NCI-H2227 (cell line): Measurements from ENCODE around the gene PGF.
"Not testable (repeated sequence)": the region's sequence is repeated elsewhere in the genome, so short reads cannot be mapped to it uniquely, and the experiment has no call there.

Source experiments
- DNase-seq: peaks from one replicate; lab custom pipeline; 2025; ENCODE audit not compliant: unreplicated experiment; lab: John Stamatoyannopoulos, UW

Gene PGF

DNA sequence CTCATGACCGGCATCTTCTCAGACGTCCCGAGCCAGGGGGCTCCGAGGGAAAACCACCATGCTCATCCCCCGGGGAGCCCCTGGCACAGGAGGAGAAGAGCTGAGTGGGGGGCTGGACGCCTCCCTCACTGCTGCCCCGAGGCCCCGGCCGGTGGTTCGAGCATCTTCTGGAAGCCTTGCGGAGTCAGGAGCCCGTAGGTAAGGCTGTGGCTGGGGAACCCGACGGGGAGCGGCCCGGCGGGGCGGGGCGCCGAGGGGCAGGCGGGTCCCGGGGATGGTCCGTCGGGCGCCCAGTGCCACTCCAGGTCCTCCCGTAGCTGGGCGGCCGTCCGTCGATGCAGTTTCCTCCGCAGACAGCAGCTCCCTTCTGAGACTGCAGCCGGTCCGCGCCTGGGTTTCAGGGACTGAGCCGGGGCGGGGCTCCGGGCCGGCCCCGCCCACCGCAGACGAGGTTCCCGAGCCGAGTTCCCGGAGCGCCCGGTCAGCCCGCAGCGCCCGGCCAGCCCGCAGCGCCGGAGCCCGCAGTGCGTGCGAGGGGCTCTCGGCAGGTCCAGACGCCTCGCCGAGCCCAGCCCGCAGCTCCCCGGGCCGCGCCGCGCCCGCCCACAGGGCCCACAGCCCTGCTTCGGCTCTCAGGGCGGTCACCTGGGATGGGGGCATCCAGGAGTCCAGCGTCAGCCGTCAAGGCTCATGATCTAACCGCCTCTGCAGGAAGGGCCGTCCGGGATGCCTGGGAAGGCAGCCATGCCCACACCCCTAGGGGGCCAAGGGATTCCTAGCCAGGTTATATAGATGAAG lies at the start of gene PGF:
Gene PGF, minus strand, starts transcription at position 369 of the 798 bp plus-strand sequence. Its CDS starts 355 bp downstream, at position 14.
- DNase-seq: peak; percentile 71

DNA sequence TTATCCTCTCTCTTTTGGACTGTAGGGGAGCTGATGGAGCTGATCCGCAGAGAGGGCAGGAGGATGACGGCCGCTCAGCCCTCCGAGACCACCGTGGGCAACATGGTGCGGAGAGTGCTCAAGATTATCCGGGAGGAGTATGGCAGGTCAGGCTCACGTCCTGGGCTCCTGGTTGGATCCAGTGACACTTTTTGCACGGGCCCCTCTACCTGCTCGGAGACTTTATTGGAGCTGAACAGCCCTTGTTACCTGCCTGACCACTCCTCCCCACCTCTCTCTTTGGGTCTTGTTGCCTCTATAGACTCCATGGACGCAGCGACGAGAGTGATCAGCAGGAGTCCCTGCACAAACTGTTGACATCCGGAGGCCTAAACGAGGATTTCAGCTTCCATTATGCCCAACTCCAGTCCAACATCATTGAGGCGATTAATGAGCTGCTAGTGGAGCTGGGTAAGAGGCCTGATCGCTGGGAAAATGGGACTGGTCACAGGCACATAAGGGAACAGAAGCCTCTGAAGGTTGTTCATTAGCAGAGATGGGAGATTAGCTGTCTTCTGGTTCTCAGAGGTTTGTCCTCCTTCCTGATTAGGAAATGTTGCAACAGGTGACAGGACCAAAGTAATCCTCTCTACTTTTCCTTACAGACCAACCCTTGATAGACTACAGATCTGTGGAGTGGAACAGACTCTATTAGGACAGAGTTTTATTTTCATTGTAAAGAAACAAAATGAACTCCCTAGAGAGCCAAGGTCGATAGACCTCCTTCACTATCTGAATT lies 48.0 kb upstream of the PGF start:
- no peak for DNase-seq

DNA sequence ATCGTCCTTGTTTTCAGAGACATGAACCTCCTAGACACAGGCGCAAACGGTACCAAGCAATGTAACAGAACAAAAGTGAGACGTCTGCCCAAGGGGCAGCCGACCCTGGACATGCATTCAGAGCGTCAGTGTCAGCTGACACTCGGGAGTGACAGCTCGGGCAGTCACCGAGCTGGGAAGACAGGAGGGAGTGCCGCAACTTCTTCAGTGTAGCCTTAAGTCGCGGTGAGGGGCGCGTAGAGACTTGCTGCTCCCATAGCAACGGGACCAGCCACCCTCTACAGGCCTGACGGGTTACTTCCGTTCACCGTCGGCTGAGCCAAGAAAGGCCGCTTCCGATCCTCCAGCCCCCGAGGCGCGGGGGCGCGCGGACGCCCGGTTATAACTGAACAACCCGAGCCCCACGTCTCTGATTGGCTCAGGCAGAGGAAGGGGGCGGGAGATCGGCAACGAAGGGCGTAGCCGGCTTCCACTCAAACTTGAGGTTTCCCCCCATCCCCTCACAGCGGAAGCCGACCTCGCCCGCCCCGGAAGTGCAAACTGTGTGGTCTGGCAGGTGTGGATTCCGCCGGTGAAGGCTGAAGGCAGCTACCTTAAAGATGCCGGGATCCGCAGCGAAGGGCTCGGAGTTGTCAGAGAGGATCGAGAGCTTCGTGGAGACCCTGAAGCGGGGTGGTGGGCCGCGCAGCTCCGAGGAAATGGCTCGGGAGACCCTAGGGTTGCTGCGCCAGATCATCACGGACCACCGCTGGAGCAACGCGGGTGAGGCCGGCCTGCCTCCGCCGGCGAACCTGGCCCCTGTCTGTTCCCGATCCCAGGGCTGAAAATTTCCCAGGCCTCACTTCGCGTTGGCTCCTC lies 47.2 kb upstream of the PGF start, which contains the start of gene EIF2B2:
Gene EIF2B2, plus strand, starts transcription at position 530 of the 858 bp plus-strand sequence. Its CDS starts 70 bp downstream, at position 600.
- peak; percentile 98 for DNase-seq

DNA sequence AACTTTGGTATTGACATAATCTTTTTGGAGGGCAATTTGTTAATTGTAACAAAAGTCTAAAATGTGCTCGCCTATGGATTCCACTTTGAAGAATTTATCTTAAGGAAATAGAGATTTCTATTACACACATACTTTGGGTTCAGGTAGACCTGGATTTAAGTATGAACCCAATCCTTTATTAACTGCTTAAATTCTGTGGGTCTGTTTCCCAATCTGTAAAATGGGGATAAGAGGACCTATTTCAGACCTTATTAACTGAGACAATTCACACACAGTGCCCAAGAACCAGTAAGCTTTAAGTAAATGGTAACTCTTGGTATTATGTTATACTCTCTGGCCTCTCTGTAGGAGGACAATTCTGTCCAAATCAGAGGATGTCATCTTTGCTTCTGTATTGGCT lies 46.5 kb upstream of the PGF start:
- DNase-seq: no peak

DNA sequence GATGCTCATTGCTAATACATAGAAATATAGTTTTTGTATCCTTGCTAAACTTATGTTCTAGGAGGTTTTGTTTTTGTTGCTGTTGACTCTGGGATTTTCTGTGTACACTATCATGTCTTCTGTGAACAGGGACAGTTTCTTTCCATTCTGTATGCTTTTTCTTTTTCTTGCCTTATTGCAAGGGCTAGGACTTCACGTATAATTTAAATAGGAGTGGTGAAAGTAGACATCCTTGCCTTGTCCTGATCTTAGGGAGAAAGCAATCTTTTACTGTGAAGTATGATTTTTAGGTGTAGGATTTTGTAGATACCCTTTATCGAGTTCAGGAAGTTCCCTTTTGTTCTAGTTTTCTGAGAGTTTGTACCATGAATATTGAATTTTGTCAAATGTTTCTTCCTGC lies 45.9 kb upstream of the PGF start:
- no peak for DNase-seq

DNA sequence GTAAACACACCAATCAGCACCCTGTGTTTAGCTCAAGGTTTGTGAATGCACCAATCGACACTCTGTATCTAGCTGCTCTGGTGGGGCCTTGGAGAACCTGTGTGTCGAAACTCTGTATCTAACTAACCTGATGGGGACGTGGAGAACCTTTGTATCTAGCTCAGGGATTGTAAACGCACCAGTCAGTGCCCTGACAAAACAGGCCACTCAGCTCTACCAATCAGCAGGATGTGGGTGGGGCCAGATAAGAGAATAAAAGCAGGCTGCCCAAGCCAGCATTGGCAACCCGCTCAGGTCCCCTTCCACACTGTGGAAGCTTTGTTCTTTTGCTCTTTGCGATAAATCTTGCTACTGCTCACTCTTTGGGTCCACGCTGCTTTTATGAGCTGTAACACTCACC lies 40.4 kb upstream of the PGF start:
- not testable (repeated sequence) for DNase-seq

DNA sequence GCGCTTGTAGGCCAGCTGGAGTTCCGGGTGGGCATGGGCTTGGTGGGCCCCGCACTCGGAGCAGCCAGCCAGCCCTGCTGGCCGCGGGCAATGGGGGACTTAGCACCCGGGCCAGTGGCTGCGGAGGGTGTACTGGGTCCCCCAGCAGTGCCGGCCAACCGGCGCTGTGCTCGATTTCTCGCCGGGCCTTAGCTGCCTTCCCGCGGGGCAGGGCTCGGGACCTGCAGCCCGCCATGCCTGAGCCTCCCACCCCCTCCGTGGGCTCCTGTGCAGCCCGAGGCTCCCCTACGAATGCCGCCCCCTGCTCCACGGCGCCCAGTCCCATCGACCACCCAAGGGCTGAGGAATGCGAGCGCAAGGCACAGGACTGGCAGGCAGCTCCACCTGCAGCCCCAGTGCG lies 38.8 kb upstream of the PGF start:
- DNase-seq: not testable (repeated sequence)

DNA sequence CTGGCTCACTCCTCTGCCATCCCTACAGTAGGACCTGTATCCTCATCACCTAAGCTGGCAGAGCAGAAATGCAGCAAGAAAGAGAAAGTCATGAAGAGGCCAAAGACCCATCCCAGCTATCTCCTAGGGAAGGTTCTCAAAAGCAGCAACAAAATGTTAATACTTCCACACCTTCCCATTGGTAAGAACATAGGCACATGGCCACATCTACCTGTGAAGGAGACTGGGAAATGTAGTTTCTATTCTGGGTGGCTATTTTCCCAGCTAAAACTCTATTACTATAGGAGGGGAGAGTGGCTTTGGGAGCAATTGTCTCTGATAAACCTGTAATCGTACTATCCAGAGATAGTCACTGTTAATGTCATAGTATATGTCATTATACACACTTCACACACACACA lies 33.6 kb upstream of the PGF start:
- DNase-seq: no peak

DNA sequence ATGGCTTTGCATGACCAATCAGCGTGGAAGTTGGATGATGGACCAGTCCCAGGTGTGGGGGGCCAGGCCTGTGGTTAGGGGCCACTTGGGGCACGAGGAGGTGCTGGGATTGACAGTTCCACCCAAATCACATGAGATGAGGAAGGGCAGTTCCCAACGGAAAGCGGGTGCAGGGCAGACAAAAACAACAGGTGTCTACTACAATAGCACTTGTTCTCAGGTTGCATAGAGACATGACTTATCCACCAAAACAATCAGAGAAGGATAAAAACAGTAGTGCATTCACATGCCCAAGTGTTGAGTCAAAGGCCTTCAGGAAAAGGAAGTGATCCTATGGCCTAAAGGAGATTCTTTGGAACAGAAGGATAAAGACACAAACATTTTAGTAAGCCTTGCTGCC lies 32.7 kb upstream of the PGF start:
- DNase-seq: no peak

DNA sequence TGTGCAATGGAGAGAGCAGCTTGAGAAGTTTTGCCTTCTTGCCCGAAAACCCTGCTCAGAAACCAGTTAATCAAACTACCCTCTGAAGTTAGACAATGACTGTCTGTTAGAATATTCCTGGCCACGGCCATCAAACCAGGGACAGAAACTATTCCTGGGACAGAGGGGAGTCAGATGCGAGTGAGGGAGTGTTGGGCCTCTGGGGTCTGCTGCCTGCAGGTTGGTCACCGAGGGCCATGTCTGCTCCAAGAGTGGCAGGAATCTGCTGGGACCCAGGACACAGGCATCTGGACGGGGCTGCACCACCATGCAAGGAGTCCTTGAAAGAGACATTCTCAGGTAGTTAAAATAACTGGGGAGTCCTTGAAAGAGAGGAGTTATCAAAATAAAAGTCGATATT lies 30.4 kb upstream of the PGF start:
- DNase-seq: no peak

DNA sequence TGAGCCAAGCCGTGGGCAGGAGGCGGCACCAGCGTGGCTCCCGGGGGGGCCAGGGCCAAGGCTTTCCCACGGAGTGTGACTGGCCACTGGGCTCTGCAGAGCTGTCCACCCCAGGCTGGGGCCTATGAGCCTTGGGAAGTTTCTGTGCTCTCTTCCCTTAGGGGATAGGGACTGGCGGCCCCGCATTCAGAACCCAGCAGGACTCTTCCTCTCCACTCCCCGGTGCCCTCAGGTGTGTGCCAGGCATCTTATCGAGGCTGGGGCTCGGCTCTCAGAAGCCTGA lies 29.6 kb upstream of the PGF start:
- DNase-seq: no peak

DNA sequence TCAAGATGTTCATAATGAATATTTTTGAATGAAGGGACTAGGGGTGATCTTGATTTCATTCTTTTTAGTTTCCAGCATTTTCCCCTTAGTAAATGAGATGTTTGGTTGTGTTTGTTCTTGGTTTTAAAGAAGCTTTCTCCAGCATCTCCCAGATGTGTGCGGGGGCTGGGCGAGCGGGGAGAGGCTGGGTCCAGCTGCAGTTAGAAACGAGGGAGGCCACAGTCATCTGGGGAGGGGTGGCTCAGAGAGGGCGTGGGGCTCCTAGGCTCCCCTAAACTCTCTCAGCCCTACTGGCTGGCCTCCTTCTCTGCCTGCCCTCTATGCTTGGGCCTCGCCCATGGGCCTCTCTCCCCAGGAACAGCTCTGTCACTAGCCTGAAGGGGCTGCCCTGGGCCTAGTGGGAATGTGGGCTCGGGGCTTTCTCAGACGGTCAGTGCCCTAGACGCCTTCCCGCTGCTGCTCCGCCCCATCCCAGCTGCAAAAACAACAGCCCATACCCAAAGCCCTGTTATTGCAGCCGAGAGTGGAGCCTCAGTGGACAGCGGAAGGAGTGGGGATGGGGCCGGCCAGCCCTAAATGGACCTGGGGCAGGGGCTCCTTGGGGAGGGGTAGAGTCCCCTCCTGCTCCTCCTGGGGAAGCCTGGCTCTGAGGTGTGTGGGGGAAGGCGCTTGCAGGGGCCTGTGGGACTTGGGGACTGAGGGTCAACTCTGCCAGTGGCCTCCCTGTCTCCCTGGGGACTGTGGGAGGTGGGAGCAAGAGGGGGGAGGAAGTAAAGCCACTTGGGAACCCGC lies 29.0 kb upstream of the PGF start:
- no peak for DNase-seq

DNA sequence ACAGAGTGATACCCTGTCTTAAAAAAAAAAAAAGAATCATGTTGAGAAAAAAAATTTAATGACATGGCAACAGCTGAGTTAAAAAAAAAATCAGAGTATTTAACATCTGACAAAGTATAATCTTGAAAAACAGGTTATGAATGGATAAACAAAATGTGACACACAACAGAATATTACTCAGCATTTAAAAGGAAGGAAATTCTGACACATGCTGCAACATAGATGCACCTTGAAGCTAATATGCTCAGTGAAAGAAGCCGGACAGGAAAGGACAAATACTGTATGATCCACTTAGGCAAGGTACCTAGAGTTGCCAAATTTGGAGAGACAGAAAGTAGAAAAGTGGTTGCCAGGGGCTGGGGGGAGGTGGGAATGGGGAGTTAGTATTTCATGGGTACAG lies 27.9 kb upstream of the PGF start:
- no peak for DNase-seq

DNA sequence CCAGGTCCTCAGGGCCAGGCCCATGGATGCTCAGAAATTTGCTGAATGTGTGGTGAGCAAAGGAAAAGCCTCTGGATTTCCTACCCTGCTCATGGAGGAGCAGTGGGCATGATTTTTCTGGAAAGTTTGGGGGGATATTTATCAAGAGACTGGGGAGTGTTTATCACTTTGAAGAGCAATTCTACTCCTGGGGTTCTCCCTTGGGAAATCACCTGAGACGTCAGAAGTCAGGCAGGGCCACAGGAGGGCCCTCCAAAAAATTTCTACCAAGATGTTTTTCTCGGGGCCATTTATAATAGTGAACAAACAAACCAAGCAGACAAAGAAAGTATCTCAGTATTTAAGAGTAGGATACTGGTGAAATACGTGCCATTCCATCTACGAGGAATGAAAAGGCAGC lies 27.3 kb upstream of the PGF start:
- no peak for DNase-seq

DNA sequence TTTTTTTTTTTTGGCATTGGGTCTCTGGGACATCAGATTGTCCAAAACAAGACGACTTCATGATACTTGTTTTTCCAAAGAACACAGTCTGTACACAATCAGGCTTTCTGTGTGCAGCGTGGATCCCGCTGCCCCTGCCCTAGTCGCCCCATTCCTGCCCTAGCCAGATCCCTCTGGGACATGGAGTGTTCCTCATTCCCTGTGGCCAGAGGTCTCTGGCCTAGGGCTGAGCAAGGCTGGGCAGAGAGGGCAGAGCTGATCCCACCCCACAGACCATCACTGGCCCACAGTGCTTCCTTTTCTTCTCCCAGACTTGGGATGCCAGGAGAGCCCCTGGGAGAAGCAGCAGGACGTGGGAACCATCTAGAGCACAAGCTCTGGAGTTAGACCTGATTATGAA lies 26.4 kb upstream of the PGF start:
- DNase-seq: no peak

DNA sequence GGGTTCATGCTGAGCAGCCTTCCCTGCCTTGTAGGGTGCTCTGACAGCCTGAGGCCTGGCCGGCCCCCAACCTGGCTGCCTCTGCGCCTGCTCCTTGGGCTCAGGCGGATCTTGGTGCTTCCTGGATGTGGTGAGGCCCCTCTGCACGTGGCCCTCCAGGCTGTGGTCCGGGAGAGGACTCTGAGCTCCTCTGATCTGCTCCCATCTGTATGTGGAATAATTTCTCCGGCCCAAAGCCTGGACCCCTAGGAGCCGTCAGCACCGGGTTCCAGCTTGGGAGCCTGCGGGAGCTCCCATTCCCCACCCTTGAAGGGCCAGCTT lies 26.0 kb upstream of the PGF start:
- DNase-seq: no peak

DNA sequence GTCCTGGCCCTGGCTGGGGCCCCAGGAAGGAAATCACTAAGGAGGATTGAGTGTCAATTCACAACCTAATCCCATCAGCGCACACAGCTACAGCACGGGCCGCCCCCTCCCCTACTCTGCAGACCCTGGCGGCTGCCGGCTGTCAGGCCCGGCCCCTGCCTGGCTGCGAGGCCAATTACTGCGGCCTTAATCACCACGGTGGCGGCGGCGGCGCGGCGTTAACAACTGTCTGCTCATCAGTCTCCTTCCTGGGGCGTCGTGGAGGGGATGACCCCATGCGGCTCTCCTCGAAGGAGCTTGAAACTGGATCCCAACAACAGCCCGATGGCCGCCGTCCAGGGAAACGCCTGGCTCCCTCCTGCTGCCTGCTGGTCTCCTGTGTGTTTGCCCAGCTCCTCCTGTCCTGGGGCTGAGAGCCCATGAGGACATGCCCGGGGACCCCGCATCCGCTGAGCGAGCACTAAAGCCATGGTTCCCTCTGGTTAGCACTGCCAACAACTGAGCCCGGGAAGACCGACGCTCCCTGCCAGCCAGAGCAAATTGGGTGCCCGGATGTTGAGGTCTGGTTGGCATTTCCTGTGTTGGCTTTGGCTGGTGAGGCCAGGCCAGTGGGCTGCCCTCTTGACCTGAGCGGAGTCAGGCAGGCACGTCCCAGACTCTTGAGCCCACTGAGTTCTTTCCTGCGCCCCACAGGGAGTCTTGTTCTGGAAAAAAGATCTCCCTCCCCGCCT lies 25.5 kb upstream of the PGF start:
- peak; percentile 62 for DNase-seq

DNA sequence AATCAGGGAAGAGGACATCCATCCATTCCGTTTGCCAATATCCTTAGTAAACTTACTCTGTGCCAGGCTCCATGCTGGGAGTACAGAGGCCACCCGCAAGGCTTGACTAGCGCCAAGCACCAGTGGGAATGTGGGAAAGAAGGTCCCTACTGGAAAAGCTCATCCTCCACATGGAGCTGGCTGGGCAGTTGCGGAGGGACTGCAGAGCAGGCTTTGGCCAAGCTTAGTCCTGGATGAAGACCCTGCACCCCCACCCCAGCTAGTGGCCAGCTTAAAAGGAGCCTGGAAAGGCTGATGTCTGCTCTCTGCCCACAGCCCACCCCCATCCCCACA lies 25.0 kb upstream of the PGF start:
- peak; percentile 36 for DNase-seq

DNA sequence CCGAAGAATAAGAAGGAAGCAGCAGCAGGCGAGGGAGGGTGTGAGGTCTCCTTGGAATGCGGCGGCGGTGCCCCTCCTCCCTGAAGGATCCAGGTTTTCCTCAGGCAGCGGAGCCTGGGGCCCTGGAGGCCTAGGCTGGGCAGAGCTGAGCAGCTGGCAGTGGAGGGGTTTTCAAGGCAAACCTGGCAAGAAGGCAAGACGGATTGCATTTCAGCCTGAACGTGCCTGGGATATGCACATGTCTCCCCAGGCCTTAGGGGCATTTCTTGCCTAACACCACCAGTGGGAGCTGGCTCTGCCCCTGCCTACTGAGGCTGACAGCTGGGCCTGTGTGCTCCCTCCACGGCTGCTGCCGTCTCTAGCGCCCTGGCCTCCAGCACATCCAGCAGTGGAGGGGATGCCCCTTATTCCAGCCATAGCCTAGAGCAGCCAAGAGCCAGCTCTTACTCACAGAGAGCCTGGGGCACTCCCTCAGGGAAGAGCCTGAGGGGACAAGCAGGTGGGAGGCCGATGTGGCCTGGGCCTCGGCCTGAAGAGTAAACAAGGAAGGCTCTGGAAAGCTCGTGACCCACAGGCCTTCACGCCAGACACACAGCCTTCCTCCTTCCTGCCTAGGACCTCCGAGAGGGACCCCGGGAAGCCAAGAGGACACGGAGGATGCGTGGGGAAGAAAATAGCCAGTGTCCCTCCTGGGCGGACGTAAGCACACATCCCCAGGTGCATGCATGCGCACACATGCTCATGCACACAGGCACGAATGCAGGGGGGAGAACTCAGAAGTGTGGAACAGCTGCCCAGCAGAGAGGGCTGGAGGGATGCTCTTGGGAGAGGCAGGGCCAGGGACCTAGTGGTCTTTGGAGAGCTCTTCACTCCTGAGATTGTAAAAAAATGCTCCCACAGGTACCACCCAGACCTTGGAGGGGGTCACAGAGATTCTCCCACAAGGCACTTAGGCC lies 24.3 kb upstream of the PGF start:
- DNase-seq: peak; percentile 32
